NCI-H2029 (cell line): ENCODE results near the gene CCDC32.
"Not testable (repeated sequence)": the region's sequence is repeated elsewhere in the genome, so short reads cannot be mapped to it uniquely, and the experiment has no call there.

ENCODE experiments used
- DNase-seq: peaks from one replicate; lab custom pipeline; 2025; lab: John Stamatoyannopoulos, UW

The CCDC32 gene

GRCh38 chr15:40564591-40565332 is at the start of gene CCDC32:
Gene CCDC32, minus strand, starts transcription at chr15:40565042. Its CDS starts 2,027 bp downstream, at chr15:40563015.
- DNase-seq: peak; percentile 92

- no peak for DNase-seq
These were observed 48.2 kb upstream of the CCDC32 start for GRCh38 chr15:40613080-40613479.

GRCh38 chr15:40603935-40604334 is 39.1 kb upstream of the CCDC32 start:
- no peak for DNase-seq

- DNase-seq: no peak
These were observed 36.1 kb upstream of the CCDC32 start for GRCh38 chr15:40600956-40601355.

GRCh38 chr15:40598672-40599071 is 33.8 kb upstream of the CCDC32 start:
- no peak for DNase-seq

- no peak for DNase-seq
These were observed 33.3 kb upstream of the CCDC32 start for GRCh38 chr15:40598126-40598525.

GRCh38 chr15:40597024-40597423 is 32.2 kb upstream of the CCDC32 start:
- no peak for DNase-seq

- DNase-seq: no peak
These were observed 30.9 kb upstream of the CCDC32 start for GRCh38 chr15:40595773-40596172.

GRCh38 chr15:40595219-40595618 is 30.4 kb upstream of the CCDC32 start:
- DNase-seq: no peak

GRCh38 chr15:40594429-40594836 is 29.6 kb upstream of the CCDC32 start:
- no peak for DNase-seq

- peak; percentile 71 for DNase-seq
These were observed 29.0 kb upstream of the CCDC32 start, which contains the start of gene KNL1 for GRCh38 chr15:40593588-40594428. Gene KNL1, plus strand, starts transcription at chr15:40594249. Its CDS starts 8,683 bp downstream, at chr15:40602932.

GRCh38 chr15:40593165-40593564 is 28.3 kb upstream of the CCDC32 start:
- DNase-seq: no peak

- no peak for DNase-seq
These were observed 26.5 kb upstream of the CCDC32 start for GRCh38 chr15:40591389-40591788.

GRCh38 chr15:40590667-40591050 is 25.8 kb upstream of the CCDC32 start:
- no peak for DNase-seq

GRCh38 chr15:40584191-40584590 is 19.3 kb upstream of the CCDC32 start:
- DNase-seq: no peak

GRCh38 chr15:40582726-40583246 is 17.9 kb upstream of the CCDC32 start:
- DNase-seq: peak; percentile 20

- DNase-seq: not testable (repeated sequence)
These were observed 17.0 kb upstream of the CCDC32 start for GRCh38 chr15:40581796-40582195.

- DNase-seq: no peak
These were observed 14.1 kb upstream of the CCDC32 start for GRCh38 chr15:40578892-40579291.

- not testable (repeated sequence) for DNase-seq
These were observed 12.1 kb upstream of the CCDC32 start for GRCh38 chr15:40576914-40577313.

GRCh38 chr15:40575113-40575512 is 10.3 kb upstream of the CCDC32 start:
- no peak for DNase-seq

GRCh38 chr15:40569129-40569953 is 4.5 kb upstream of the CCDC32 start, which contains the start of gene RPUSD2:
Gene RPUSD2, plus strand, starts transcription at chr15:40569299. Its CDS starts 39 bp downstream, at chr15:40569338.
- peak; percentile 58 for DNase-seq

GRCh38 chr15:40567111-40567510 is 2.3 kb upstream of the CCDC32 start:
- no peak for DNase-seq
